GM10266 (cell line): Measurements from ENCODE around the gene LRBA.

Experiments
- DNase-seq: peaks from one replicate; pipeline ENCODE4 v3.0.0; 2012; ENCODE audit errors: extremely low spot score
- CTCF ChIP-seq: IDR thresholded peaks from 2 replicates; pipeline ENCODE4 v1.5.1; 2012; ENCODE audit warnings: mild to moderate bottlenecking, low read depth; ENCODE audit not compliant: control insufficient read depth, insufficient read depth; ENCODE audit errors: missing control alignments

Gene LRBA

GRCh38 chr4:150911326-150911725 is 103.8 kb downstream of the LRBA start:
- no peak for DNase-seq
- no peak for TF ChIP-seq CTCF

- no peak for DNase-seq
- TF ChIP-seq CTCF = no peak
These were observed 106.0 kb downstream of the LRBA start for GRCh38 chr4:150909116-150909515.

- no peak for TF ChIP-seq CTCF
- no peak for DNase-seq
These were observed 108.0 kb downstream of the LRBA start for GRCh38 chr4:150906987-150907633.

- DNase-seq = no peak
- TF ChIP-seq CTCF = no peak
These were observed 110.4 kb downstream of the LRBA start for GRCh38 chr4:150904671-150905070.

GRCh38 chr4:150903603-150904002 is 111.5 kb downstream of the LRBA start:
- no peak for TF ChIP-seq CTCF

GRCh38 chr4:150896497-150896896 is 118.6 kb downstream of the LRBA start:
- no peak for DNase-seq
- no peak for TF ChIP-seq CTCF

More at GRCh38 chr4:150903603-150904002, 111.5 kb downstream of the LRBA start:
- DNase-seq = no peak

- no peak for TF ChIP-seq CTCF
- no peak for DNase-seq
These were observed 124.8 kb downstream of the LRBA start for GRCh38 chr4:150890246-150890645.
